ENCODE data around the gene DTD1. TPM values are rescaled to one million over a fixed set of nuclear protein-coding genes. Genes with fewer than 3 reads are reported as not detected.

The DTD1 gene
- total RNA-seq, 6 donors from 2014 or later, result 19.9 to 31.2 (median 24.8) TPM

- Histone ChIP-seq H3K4me1 (no peaks in the 10 kb centered on the region), H3K9me3 (no peaks in the 10 kb centered on the region), H3K4me3 (no peak overlapping the region), H3K27ac (no peak overlapping the region), H3K27me3 (no peaks in the 10 kb centered on the region), H3K36me3 (peaks cover 0 to 5% (median 0%) of the 10 kb centered on the region in 4 donors)
- WGBS, 2 donors, result 73 to 93% methylated on average over 1 of the region's 1 CpG
- DNase-seq (no peak), ATAC-seq (ENCODE audit: low FRiP score in 2 of 2) (no peak)
- TF ChIP-seq EP300 (IDR thresholded peaks at IDR 0.05) (no peak), CTCF (IDR thresholded peaks at IDR 0.05) (no peak), POLR2A (IDR thresholded peaks at IDR 0.05) (no peak), POLR2AphosphoS5 (IDR thresholded peaks at IDR 0.05) (no peak)
These were observed 124.3 kb downstream of the DTD1 start for GRCh38 chr20:18712131-18712530.

GRCh38 chr20:18712882-18713281 is 125.0 kb downstream of the DTD1 start:
- Histone ChIP-seq H3K36me3 (peaks cover 0 to 5% (median 0%) of the 10 kb centered on the region in 4 donors), H3K27me3 (no peaks in the 10 kb centered on the region), H3K9me3 (no peaks in the 10 kb centered on the region), H3K27ac (no peak overlapping the region), H3K4me3 (no peak overlapping the region), H3K4me1 (no peaks in the 10 kb centered on the region)
- ATAC-seq (ENCODE audit: low FRiP score in 2 of 2) (no peak), DNase-seq (no peak)
- no peak for TF ChIP-seq EP300 (IDR thresholded peaks at IDR 0.05)
- TF ChIP-seq POLR2A (IDR thresholded peaks at IDR 0.05), result no peak
- no peak for TF ChIP-seq POLR2AphosphoS5 (IDR thresholded peaks at IDR 0.05)
- TF ChIP-seq CTCF (IDR thresholded peaks at IDR 0.05), result no peak
- WGBS, 2 donors, result 72 to 84% methylated on average over 3 of the region's 3 CpGs

GRCh38 chr20:18715564-18715963 is 127.7 kb downstream of the DTD1 start:
- no peak for ATAC-seq (ENCODE audit: low FRiP score in 2 of 2)
- no peaks in the 10 kb centered on the region for H3K4me1 ChIP-seq
- peaks cover 0 to 5% (median 0%) of the 10 kb centered on the region in 4 donors for H3K36me3 ChIP-seq
- TF ChIP-seq POLR2AphosphoS5 (IDR thresholded peaks at IDR 0.05), result no peak
- TF ChIP-seq EP300 (IDR thresholded peaks at IDR 0.05), result no peak
- TF ChIP-seq POLR2A (IDR thresholded peaks at IDR 0.05), result no peak
- no peak for TF ChIP-seq CTCF (IDR thresholded peaks at IDR 0.05)
- 94 to 98% methylated on average over 3 of the region's 3 CpGs for WGBS, 2 donors
- no peaks in the 10 kb centered on the region for H3K9me3 ChIP-seq
- no peak overlapping the region for H3K4me3 ChIP-seq
- no peaks in the 10 kb centered on the region for H3K27me3 ChIP-seq
- DNase-seq, result no peak
- no peak overlapping the region for H3K27ac ChIP-seq

GRCh38 chr20:18717062-18717461 is 129.2 kb downstream of the DTD1 start:
- no peak for DNase-seq
- Histone ChIP-seq H3K27me3 (no peaks in the 10 kb centered on the region), H3K9me3 (no peaks in the 10 kb centered on the region), H3K4me3 (no peak overlapping the region), H3K36me3 (peaks cover 0 to 5% (median 0%) of the 10 kb centered on the region in 4 donors), H3K4me1 (no peaks in the 10 kb centered on the region), H3K27ac (no peak overlapping the region)
- WGBS, 2 donors, result 68 to 77% methylated on average over 1 of the region's 1 CpG
- ATAC-seq (ENCODE audit: low FRiP score in 2 of 2), result no peak
- TF ChIP-seq EP300 (IDR thresholded peaks at IDR 0.05) (no peak), POLR2A (IDR thresholded peaks at IDR 0.05) (no peak), POLR2AphosphoS5 (IDR thresholded peaks at IDR 0.05) (no peak), CTCF (IDR thresholded peaks at IDR 0.05) (no peak)

- no peak for ATAC-seq (ENCODE audit: low FRiP score in 2 of 2)
- no peak overlapping the region for H3K4me3 ChIP-seq
- no peak for TF ChIP-seq POLR2A (IDR thresholded peaks at IDR 0.05)
- no peak for TF ChIP-seq CTCF (IDR thresholded peaks at IDR 0.05)
- no peak for TF ChIP-seq POLR2AphosphoS5 (IDR thresholded peaks at IDR 0.05)
- TF ChIP-seq EP300 (IDR thresholded peaks at IDR 0.05), result no peak
- no peak overlapping the region for H3K27ac ChIP-seq
- no peaks in the 10 kb centered on the region for H3K27me3 ChIP-seq
- H3K36me3 ChIP-seq, result peaks cover 0 to 5% (median 0%) of the 10 kb centered on the region in 4 donors
- no peak for DNase-seq
- no peaks in the 10 kb centered on the region for H3K9me3 ChIP-seq
- 75 to 86% methylated on average over 3 of the region's 3 CpGs for WGBS, 2 donors
- no peaks in the 10 kb centered on the region for H3K4me1 ChIP-seq
These were observed 130.3 kb downstream of the DTD1 start for GRCh38 chr20:18718129-18718528.

Data from upper lobe of left lung (tissue), 6 donors.